HCT116 (cell line): ENCODE results near the gene SMIM5. TPM values are rescaled to one million over a fixed set of nuclear protein-coding genes. Genes with fewer than 3 reads are reported as not detected.

ENCODE experiments used
- ATAC-seq: fragments of 200-7000 bp; cut with Tn5 transposase; 2 replicates; pipeline ENCODE4 v1.9.1; 2020; ENCODE audit warnings: mild to moderate bottlenecking, moderate library complexity
- BruUV-seq: library from RNA; stranded (reverse); fragments of 400-500 nt; replicated peaks from 2 replicates; lab custom pipeline; 2021; lab: Mats Ljungman, UMichigan
- CTCF ChIA-PET: fragments of 300-600 bp; sonication (Branson Sonifier 250); formaldehyde crosslinking; loops from one replicate; lab custom pipeline; 2021; ENCODE audit warnings: antibody characterized with exemption; lab: Charles Lee
- POLR2A ChIA-PET: fragments of 300-600, 350-600 bp; sonication (Branson Sonifier 250); formaldehyde crosslinking; loops from one replicate; lab custom pipeline; 2021; ENCODE audit warnings: antibody characterized with exemption; lab: Charles Lee
- RAD21 ChIA-PET, 2 experiments: fragments of 300-600 bp; sonication (Branson Sonifier 250); formaldehyde crosslinking; loops; one replicate each; lab custom pipeline; 2023; ENCODE audit warnings: low total read pairs in 2 of 2; ENCODE audit not compliant: uncharacterized antibody in 2 of 2, unreplicated experiment in 2 of 2, low non-redundant PET in 1 of 2; lab: Charles Lee
- DNase-seq: peaks from one replicate; pipeline ENCODE4 v3.0.0-alpha.2; 2010; ENCODE audit warnings: low read depth, low spot score
- H2AFZ ChIP-seq: fragments of 200-600 bp; shearing (Covaris generic), sonication (generic); 2 replicates; pipeline ENCODE4 v1.6.1; 2017; ENCODE audit warnings: low read depth, mixed run types, mixed read lengths, antibody characterized with exemption, low read length; ENCODE audit not compliant: poor library complexity, severe bottlenecking
- H3K27ac ChIP-seq: 2 replicates; pipeline ENCODE4 v1.5.1; 2012; ENCODE audit warnings: low read depth, low read length
- H3K27me3 ChIP-seq: fragments of 200-600 bp; sonication (generic); 2 replicates; pipeline ENCODE4 v1.6.1; 2016; ENCODE audit warnings: mixed run types, low read length, mixed read lengths; ENCODE audit not compliant: insufficient read depth
- H3K36me3 ChIP-seq, 2 experiments: fragments of 200-500 bp in 1 of 2; fragments of 200-600 bp in 1 of 2; sonication (Bioruptor generic) in 1 of 2; sonication (generic) in 1 of 2; 2 replicates each; pipeline versions ENCODE4 v1.5.1 to v1.6.1; 2014 to 2016; ENCODE audit warnings: low read length in 2 of 2, inconsistent platforms in 1 of 2, mixed read lengths in 1 of 2, mixed run types in 1 of 2; ENCODE audit not compliant: insufficient read depth in 2 of 2, control insufficient read depth in 1 of 2
- H3K4me1 ChIP-seq, 2 experiments: fragments of 200-600 bp in 1 of 2; sonication (generic) in 1 of 2; 2 replicates each; pipeline versions ENCODE4 v1.5.1 to v1.6.1; 2012 to 2017; ENCODE audit warnings: low read length in 2 of 2, inconsistent platforms in 1 of 2, mild to moderate bottlenecking in 1 of 2, mixed read lengths in 1 of 2, mixed run types in 1 of 2, moderate library complexity in 1 of 2; ENCODE audit not compliant: insufficient read depth in 2 of 2, control insufficient read depth in 1 of 2
- H3K4me2 ChIP-seq: fragments of 200-600 bp; sonication (generic); 2 replicates; pipeline ENCODE4 v1.6.1; 2017; ENCODE audit warnings: mixed run types, low read length, mixed read lengths
- H3K4me3 ChIP-seq, 2 experiments: fragments of 200-600 bp in 1 of 2; sonication (generic) in 1 of 2; replicated peaks in 1 of 2; 2 replicates each; pipeline ENCODE4 v1.5.1; 2011 to 2016; ENCODE audit warnings: low read length in 2 of 2, control low read depth in 1 of 2, low read depth in 1 of 2, mild to moderate bottlenecking in 1 of 2, mixed read lengths in 1 of 2, mixed run types in 1 of 2
- H3K79me2 ChIP-seq: fragments of 200-600 bp; sonication (generic); 2 replicates; pipeline ENCODE4 v1.6.1; 2017; ENCODE audit warnings: mild to moderate bottlenecking, mixed run types, low read length, moderate library complexity, mixed read lengths; ENCODE audit not compliant: insufficient read depth
- H3K9ac ChIP-seq: fragments of 200-600 bp; sonication (generic); 2 replicates; pipeline ENCODE4 v1.6.1; 2016; ENCODE audit warnings: low read length, mixed read lengths
- H3K9me2 ChIP-seq: fragments of 200-600 bp; sonication (generic), shearing (Covaris generic); 2 replicates; pipeline ENCODE4 v1.6.1; 2017; ENCODE audit warnings: mixed run types, mild to moderate bottlenecking, moderate library complexity; ENCODE audit not compliant: insufficient read depth
- H3K9me3 ChIP-seq, 2 experiments: fragments of 200-500 bp in 1 of 2; fragments of 200-600 bp in 1 of 2; sonication (Bioruptor generic) in 1 of 2; sonication (generic) in 1 of 2; 2 replicates each; pipeline ENCODE4 v1.6.1; 2014 to 2017; ENCODE audit warnings: low read length in 2 of 2, mixed read lengths in 2 of 2, inconsistent platforms in 1 of 2, low read depth in 1 of 2, mild to moderate bottlenecking in 1 of 2, mixed run types in 1 of 2, moderate library complexity in 1 of 2; ENCODE audit not compliant: control insufficient read depth in 1 of 2, insufficient read depth in 1 of 2
- H4K20me1 ChIP-seq: fragments of 200-600 bp; sonication (generic), shearing (Covaris generic); 2 replicates; pipeline ENCODE4 v1.6.1; 2017; ENCODE audit warnings: mixed run types, mild to moderate bottlenecking, moderate library complexity; ENCODE audit not compliant: insufficient read depth
- CBX3 ChIP-seq: IDR thresholded peaks from 2 replicates; pipeline ENCODE4 v1.6.1; 2012; ENCODE audit warnings: low read depth
- CEBPB ChIP-seq: IDR thresholded peaks from 2 replicates; pipeline ENCODE4 v1.6.1; 2012; ENCODE audit warnings: low read depth
- EGR1 ChIP-seq: IDR thresholded peaks from 2 replicates; pipeline ENCODE4 v1.6.1; 2012; ENCODE audit warnings: low read depth
- ELF1 ChIP-seq: IDR thresholded peaks from 2 replicates; pipeline ENCODE4 v1.6.1; 2012; ENCODE audit warnings: low read depth, borderline replicate concordance
- EZH2 ChIP-seq: fragments of 200-600 bp; sonication (generic); IDR thresholded peaks from 2 replicates; pipeline ENCODE4 v1.6.1; 2017; ENCODE audit warnings: antibody characterized with exemption, mixed run types
- FOSL1 ChIP-seq: IDR thresholded peaks from 2 replicates; pipeline ENCODE4 v1.6.1; 2012; ENCODE audit warnings: low read depth
- JUND ChIP-seq: IDR thresholded peaks from 2 replicates; pipeline ENCODE4 v1.6.1; 2012
- POLR2A ChIP-seq: IDR thresholded peaks from 2 replicates; pipeline ENCODE4 v1.7.0; 2011; ENCODE audit warnings: borderline replicate concordance; ENCODE audit not compliant: insufficient read depth, insufficient read length; ENCODE audit errors: extremely low read depth
- RAD21 ChIP-seq: IDR thresholded peaks from 2 replicates; pipeline ENCODE4 v1.6.1; 2012; ENCODE audit warnings: low read depth, mild to moderate bottlenecking
- SP1 ChIP-seq: IDR thresholded peaks from 2 replicates; pipeline ENCODE4 v1.6.1; 2012; ENCODE audit warnings: low read depth
- SRF ChIP-seq: IDR thresholded peaks from 2 replicates; pipeline ENCODE4 v1.6.1; 2012; ENCODE audit warnings: low read depth
- TCF7L2 ChIP-seq: IDR thresholded peaks from 2 replicates; pipeline ENCODE4 v1.7.0; 2011; ENCODE audit warnings: borderline replicate concordance, inconsistent platforms; ENCODE audit not compliant: insufficient read depth, insufficient read length; ENCODE audit errors: extremely low read depth
- YY1 ChIP-seq: IDR thresholded peaks from 2 replicates; pipeline ENCODE4 v1.6.1; 2011; ENCODE audit warnings: low read length, low read depth, moderate library complexity, mild to moderate bottlenecking; ENCODE audit not compliant: insufficient replicate concordance; ENCODE audit errors: extremely low read depth
- ZFX ChIP-seq: fragments of 450-650 bp; IDR thresholded peaks from 2 replicates; pipeline ENCODE4 v1.6.1; 2017
- ZNF274 ChIP-seq: fragments of 200-500 bp; sonication (Bioruptor generic); IDR thresholded peaks from 2 replicates; pipeline ENCODE4 v1.6.1; 2014; ENCODE audit warnings: mild to moderate bottlenecking, low read depth, low read length, inconsistent platforms
- intact Hi-C: fragments of 100-400 bp; cut with micrococcal nuclease; formaldehyde crosslinking; loops from 2 replicates; pipeline ENCODE4 v1.10.0; 2022
- total RNA-seq: library from RNA; stranded (reverse); gene quantifications from one replicate; pipeline ENCODE4 v1.2.1, GENCODE V29; 2021; ENCODE audit not compliant: unreplicated experiment
- TF ChIP-seq, protein P1 (sequence below): IDR thresholded peaks from 2 replicates; pipeline ENCODE4 v1.6.1; 2012; ENCODE audit warnings: low read depth
- TF ChIP-seq, protein P2 (sequence below), 3 experiments: fragments of 200-600 bp in 1 of 3; sonication (generic) in 1 of 3; IDR thresholded peaks in 2 of 3; conservative IDR thresholded peaks in 1 of 3; 2 replicates each; pipeline ENCODE4 v1.5.1; 2012 to 2017; ENCODE audit warnings: low read depth in 2 of 3, low read length in 2 of 3, antibody characterized with exemption in 1 of 3, borderline replicate concordance in 1 of 3, control low read depth in 1 of 3, mild to moderate bottlenecking in 1 of 3, mixed read lengths in 1 of 3, mixed run types in 1 of 3, moderate library complexity in 1 of 3; ENCODE audit not compliant: insufficient read depth in 1 of 3

Gene SMIM5
- total RNA-seq, 1 experiment from 2014 or later, result 0.12 TPM

DNA sequence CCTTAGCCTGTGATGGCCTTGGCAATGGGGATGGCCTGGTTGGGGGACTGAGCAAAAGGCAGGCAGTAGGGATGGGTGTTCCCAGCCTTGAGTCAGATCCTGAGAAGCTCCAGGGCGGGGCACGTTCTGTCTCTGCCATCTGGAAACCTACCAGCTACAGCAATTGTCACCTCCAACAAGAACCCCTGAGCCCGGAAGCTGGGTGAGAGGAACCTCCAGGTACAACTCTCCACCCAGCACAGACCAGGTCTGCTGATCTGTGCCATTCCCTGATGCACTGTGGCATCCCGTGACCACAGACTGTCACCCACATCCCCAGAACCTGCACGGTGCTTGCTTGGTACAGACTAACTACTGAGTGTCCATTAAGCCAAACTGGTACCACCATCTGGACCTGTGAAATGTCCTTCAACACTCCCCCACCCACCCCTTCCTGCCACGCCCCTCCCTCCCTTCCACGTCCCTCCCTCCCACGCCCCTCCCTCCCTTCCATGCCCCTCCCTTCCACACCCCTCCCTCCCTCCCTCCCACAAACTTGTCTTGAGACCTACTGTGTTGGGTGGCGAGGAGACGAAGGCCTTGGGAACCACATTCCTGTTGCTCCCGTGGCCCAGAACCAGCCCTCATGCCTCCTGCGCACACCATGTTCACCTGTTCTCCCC, 29.1 kb upstream of the SMIM5 start:
- H3K4me2 ChIP-seq, result peak overlapping the region; percentile 75
- H3K27ac ChIP-seq, result peak overlapping the region; percentile 19; the same call in 1 of the 2 replicates
- H3K9ac ChIP-seq, result peak overlapping the region; percentile 21; the same call in 1 of the 2 replicates
- no peaks in the 10 kb centered on the region for H3K9me2 ChIP-seq
- H3K9me3 ChIP-seq, result no peaks in the 10 kb centered on the region
- intact Hi-C loops, result loop anchor here (5.0 kb wide), 2 partner anchors 87 to 177 kb away; partner anchors contain the start of genes CASKIN2 and TSEN54
- POLR2A ChIA-PET, result interaction anchor here (0.6 to 1.0 kb wide), 3 partner anchors 20 to 599 kb away, joined by 3 read pairs; no protein-coding TSS in a partner anchor
- peak; percentile 8 for ATAC-seq
- H3K4me3 ChIP-seq, result peak overlapping the region in 1 of 2 experiments; percentile 9; a peak in 1 of 4 replicates
- no peak for TF ChIP-seq TCF7L2
- TF ChIP-seq SP1, result no peak
- TF ChIP-seq, protein P1, sequence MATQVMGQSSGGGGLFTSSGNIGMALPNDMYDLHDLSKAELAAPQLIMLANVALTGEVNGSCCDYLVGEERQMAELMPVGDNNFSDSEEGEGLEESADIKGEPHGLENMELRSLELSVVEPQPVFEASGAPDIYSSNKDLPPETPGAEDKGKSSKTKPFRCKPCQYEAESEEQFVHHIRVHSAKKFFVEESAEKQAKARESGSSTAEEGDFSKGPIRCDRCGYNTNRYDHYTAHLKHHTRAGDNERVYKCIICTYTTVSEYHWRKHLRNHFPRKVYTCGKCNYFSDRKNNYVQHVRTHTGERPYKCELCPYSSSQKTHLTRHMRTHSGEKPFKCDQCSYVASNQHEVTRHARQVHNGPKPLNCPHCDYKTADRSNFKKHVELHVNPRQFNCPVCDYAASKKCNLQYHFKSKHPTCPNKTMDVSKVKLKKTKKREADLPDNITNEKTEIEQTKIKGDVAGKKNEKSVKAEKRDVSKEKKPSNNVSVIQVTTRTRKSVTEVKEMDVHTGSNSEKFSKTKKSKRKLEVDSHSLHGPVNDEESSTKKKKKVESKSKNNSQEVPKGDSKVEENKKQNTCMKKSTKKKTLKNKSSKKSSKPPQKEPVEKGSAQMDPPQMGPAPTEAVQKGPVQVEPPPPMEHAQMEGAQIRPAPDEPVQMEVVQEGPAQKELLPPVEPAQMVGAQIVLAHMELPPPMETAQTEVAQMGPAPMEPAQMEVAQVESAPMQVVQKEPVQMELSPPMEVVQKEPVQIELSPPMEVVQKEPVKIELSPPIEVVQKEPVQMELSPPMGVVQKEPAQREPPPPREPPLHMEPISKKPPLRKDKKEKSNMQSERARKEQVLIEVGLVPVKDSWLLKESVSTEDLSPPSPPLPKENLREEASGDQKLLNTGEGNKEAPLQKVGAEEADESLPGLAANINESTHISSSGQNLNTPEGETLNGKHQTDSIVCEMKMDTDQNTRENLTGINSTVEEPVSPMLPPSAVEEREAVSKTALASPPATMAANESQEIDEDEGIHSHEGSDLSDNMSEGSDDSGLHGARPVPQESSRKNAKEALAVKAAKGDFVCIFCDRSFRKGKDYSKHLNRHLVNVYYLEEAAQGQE, result no peak
- TF ChIP-seq, protein P2, sequence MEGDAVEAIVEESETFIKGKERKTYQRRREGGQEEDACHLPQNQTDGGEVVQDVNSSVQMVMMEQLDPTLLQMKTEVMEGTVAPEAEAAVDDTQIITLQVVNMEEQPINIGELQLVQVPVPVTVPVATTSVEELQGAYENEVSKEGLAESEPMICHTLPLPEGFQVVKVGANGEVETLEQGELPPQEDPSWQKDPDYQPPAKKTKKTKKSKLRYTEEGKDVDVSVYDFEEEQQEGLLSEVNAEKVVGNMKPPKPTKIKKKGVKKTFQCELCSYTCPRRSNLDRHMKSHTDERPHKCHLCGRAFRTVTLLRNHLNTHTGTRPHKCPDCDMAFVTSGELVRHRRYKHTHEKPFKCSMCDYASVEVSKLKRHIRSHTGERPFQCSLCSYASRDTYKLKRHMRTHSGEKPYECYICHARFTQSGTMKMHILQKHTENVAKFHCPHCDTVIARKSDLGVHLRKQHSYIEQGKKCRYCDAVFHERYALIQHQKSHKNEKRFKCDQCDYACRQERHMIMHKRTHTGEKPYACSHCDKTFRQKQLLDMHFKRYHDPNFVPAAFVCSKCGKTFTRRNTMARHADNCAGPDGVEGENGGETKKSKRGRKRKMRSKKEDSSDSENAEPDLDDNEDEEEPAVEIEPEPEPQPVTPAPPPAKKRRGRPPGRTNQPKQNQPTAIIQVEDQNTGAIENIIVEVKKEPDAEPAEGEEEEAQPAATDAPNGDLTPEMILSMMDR (IDR thresholded peaks at IDR 0.05 in 2 of 3, conservative IDR thresholded peaks at IDR 0.05 in 1 of 3; ENCODE audit: borderline replicate concordance in 1 of 3, insufficient read depth in 1 of 3, low read depth in 2 of 3, low read length in 2 of 3), result no peak
- no peak for TF ChIP-seq EGR1
- TF ChIP-seq POLR2A, result no peak
- TF ChIP-seq RAD21, result no peak
- no peak for TF ChIP-seq ELF1
- TF ChIP-seq EZH2, result no peak
- TF ChIP-seq YY1, result no peak
- no peak for TF ChIP-seq FOSL1
- TF ChIP-seq CBX3, result no peak
- TF ChIP-seq CEBPB, result no peak
- TF ChIP-seq JUND, result no peak
- TF ChIP-seq SRF, result no peak
- TF ChIP-seq ZNF274, result no peak
- TF ChIP-seq ZFX, result no peak
- TF ChIP-seq, all 23 proteins: peak for 0
- no TSS peak for BruUV-seq
- no peak overlapping the region for H2AFZ ChIP-seq
- RAD21 ChIA-PET, result no interaction called here
- CTCF ChIA-PET, result interaction anchor here (0.6 to 2.9 kb wide), 3 partner anchors 29 to 432 kb away, joined by 3 to 14 read pairs (median 4); partner anchors contain the start of gene SMIM5
- DNase-seq, result no peak
- H3K4me1 ChIP-seq, result peaks cover 15 to 54% of the 10 kb centered on the region in 2 experiments
- H3K27me3 ChIP-seq, result no peaks in the 10 kb centered on the region
- H4K20me1 ChIP-seq, result no peaks in the 10 kb centered on the region
- no peaks in the 10 kb centered on the region for H3K36me3 ChIP-seq
- no peaks in the 10 kb centered on the region for H3K79me2 ChIP-seq
